AG09309 (cell line): Measurements from ENCODE around the gene CHCHD6.

ENCODE experiments used
- DNase-seq: peaks from one replicate; pipeline ENCODE4 v3.0.0-alpha.2; 2010; ENCODE audit warnings: low read depth
- H3K4me3 ChIP-seq: 2 replicates; pipeline ENCODE4 v1.5.1; 2011; ENCODE audit warnings: mild to moderate bottlenecking, low read depth, low read length, moderate library complexity; ENCODE audit not compliant: control insufficient read depth
- CTCF ChIP-seq: IDR thresholded peaks from 2 replicates; pipeline ENCODE4 v1.5.1; 2011; ENCODE audit warnings: mild to moderate bottlenecking, low read depth, low read length, inconsistent platforms; ENCODE audit not compliant: insufficient read depth, control insufficient read depth; ENCODE audit errors: missing control alignments

Gene CHCHD6

GRCh38 chr3:126990024-126990700 lies 286.1 kb downstream of the CHCHD6 start:
- no peak for DNase-seq
- no peak overlapping the region for H3K4me3 ChIP-seq
- TF ChIP-seq CTCF = no peak

DNA sequence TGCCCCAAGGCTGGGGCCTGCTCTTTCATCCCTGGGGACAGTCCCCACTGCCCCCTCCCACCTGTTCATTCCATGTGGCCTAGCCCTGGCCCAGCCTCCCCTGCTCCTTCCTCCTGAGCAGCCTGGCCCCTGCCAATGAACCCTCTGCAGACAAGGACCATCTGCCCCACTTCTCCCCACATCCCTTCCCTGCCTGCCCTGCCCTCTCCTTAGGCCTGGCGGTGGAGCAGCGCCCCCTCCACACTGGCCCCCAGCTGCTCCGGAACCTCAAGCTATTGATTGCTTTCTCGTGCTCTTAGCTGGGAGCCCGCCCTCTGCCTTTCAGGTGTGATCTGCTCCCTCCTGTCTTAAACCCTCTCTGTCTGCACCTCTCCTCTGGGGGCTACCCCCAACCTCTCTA lies 286.9 kb downstream of the CHCHD6 start:
- no peak for DNase-seq
- no peak for TF ChIP-seq CTCF
- H3K4me3 ChIP-seq = no peak overlapping the region

GRCh38 chr3:126991366-126992200 lies 287.5 kb downstream of the CHCHD6 start:
- no peak for TF ChIP-seq CTCF
- no peak for DNase-seq
- no peak overlapping the region for H3K4me3 ChIP-seq

DNA sequence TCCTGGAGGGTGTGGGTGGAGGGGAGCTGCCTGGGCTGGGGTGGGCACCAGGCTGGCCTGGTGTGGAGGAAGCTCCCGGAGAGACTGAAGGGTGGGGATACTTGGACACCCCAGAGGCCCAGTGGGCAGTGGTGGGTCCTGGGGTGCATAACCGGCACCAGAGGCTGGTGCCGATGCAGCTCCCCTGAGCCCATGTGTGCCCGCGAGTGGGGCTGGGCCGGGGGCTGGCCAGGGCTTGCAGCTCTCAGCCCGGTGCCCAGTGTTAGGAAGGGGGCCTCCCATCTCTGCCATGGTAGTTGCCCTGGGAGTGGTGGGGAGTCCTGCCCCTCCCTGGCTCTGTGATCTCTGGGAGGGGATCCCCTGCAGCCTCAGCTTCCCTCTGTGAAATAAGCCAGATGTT lies 288.2 kb downstream of the CHCHD6 start:
- DNase-seq = no peak
- no peak for TF ChIP-seq CTCF
- no peak overlapping the region for H3K4me3 ChIP-seq

DNA sequence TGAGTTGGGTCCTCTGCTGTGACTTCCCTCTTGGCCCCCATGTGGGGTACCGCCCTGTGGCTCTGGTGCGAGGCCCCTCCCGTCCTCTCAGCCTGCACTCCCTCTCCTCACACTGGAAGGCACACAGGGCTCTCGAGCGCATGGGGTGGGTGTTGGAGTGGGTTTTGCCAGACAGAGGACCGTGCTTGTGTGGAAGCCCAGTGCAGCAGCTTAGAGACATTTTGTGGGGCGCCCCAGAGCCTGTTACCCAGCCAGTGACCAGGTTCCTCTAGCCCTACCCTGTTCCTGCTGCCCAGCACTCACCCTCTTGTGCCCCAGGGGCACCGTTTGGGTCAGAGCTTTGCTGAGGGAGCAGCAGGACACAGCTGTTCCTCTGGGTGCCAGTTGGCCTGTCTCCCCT lies 288.7 kb downstream of the CHCHD6 start:
- no peak overlapping the region for H3K4me3 ChIP-seq
- no peak for DNase-seq
- TF ChIP-seq CTCF = no peak

- H3K4me3 ChIP-seq = no peak overlapping the region
- no peak for DNase-seq
- no peak for TF ChIP-seq CTCF
Observed at GRCh38 chr3:126993436-126993835, 289.4 kb downstream of the CHCHD6 start.
